ENCODE data around the gene ETV5.

The ETV5 gene

GRCh38 chr3:186095561-186096081, 13.3 kb downstream of the ETV5 start:
- Histone ChIP-seq H3K27ac (no peak overlapping the region), H3K36me3 (ENCODE audit: insufficient read depth) (no peaks in the 10 kb centered on the region), H2AFZ (ENCODE audit: low read depth) (no peak overlapping the region), H3K9ac (no peak overlapping the region), H3K4me2 (no peak overlapping the region), H3K4me3 (IDR thresholded peaks at IDR 0.05; ENCODE audit: insufficient read depth, low read depth, low read length) (no peak overlapping the region), H3K27me3 (ENCODE audit: insufficient read depth, low read depth) (no peaks in the 10 kb centered on the region), H3K79me2 (ENCODE audit: insufficient read depth, low read depth) (no peaks in the 10 kb centered on the region), H3K4me1 (ENCODE audit: low read depth, poor library complexity, severe bottlenecking) (peaks cover 6% of the 10 kb centered on the region), H4K20me1 (ENCODE audit: insufficient read depth) (no peaks in the 10 kb centered on the region)
- no peak for TF ChIP-seq CTCF (conservative IDR thresholded peaks at IDR 0.05; ENCODE audit: low read depth, low read length)

GRCh38 chr3:186094696-186095425, 14.0 kb downstream of the ETV5 start:
- no peak overlapping the region for H3K27ac ChIP-seq
- peaks cover 6% of the 10 kb centered on the region for H3K4me1 ChIP-seq (ENCODE audit: low read depth, poor library complexity, severe bottlenecking)
- no peak overlapping the region for H3K4me2 ChIP-seq
- H2AFZ ChIP-seq (ENCODE audit: low read depth): no peak overlapping the region
- no peak overlapping the region for H3K4me3 ChIP-seq (IDR thresholded peaks at IDR 0.05; ENCODE audit: insufficient read depth, low read depth, low read length)
- no peak for TF ChIP-seq CTCF (conservative IDR thresholded peaks at IDR 0.05; ENCODE audit: low read depth, low read length)
- no peak overlapping the region for H3K9ac ChIP-seq
- H3K27me3 ChIP-seq (ENCODE audit: insufficient read depth, low read depth): no peaks in the 10 kb centered on the region
- no peaks in the 10 kb centered on the region for H3K79me2 ChIP-seq (ENCODE audit: insufficient read depth, low read depth)
- no peaks in the 10 kb centered on the region for H4K20me1 ChIP-seq (ENCODE audit: insufficient read depth)
- H3K36me3 ChIP-seq (ENCODE audit: insufficient read depth): no peaks in the 10 kb centered on the region

GRCh38 chr3:186094271-186094670, 14.6 kb downstream of the ETV5 start:
- Histone ChIP-seq H4K20me1 (ENCODE audit: insufficient read depth) (no peaks in the 10 kb centered on the region), H3K4me2 (no peak overlapping the region), H3K9ac (no peak overlapping the region), H3K4me3 (IDR thresholded peaks at IDR 0.05; ENCODE audit: insufficient read depth, low read depth, low read length) (no peak overlapping the region), H3K79me2 (ENCODE audit: insufficient read depth, low read depth) (no peaks in the 10 kb centered on the region), H3K36me3 (ENCODE audit: insufficient read depth) (no peaks in the 10 kb centered on the region), H3K4me1 (ENCODE audit: low read depth, poor library complexity, severe bottlenecking) (peaks cover 6% of the 10 kb centered on the region), H3K27ac (no peak overlapping the region), H2AFZ (ENCODE audit: low read depth) (no peak overlapping the region), H3K27me3 (ENCODE audit: insufficient read depth, low read depth) (no peaks in the 10 kb centered on the region)
- no peak for TF ChIP-seq CTCF (conservative IDR thresholded peaks at IDR 0.05; ENCODE audit: low read depth, low read length)

GRCh38 chr3:186093271-186093900, 15.5 kb downstream of the ETV5 start:
- Histone ChIP-seq H3K79me2 (ENCODE audit: insufficient read depth, low read depth) (no peaks in the 10 kb centered on the region), H3K9ac (no peak overlapping the region), H4K20me1 (ENCODE audit: insufficient read depth) (no peaks in the 10 kb centered on the region), H3K27ac (no peak overlapping the region), H3K4me3 (IDR thresholded peaks at IDR 0.05; ENCODE audit: insufficient read depth, low read depth, low read length) (no peak overlapping the region), H3K4me1 (ENCODE audit: low read depth, poor library complexity, severe bottlenecking) (peaks cover 6% of the 10 kb centered on the region), H2AFZ (ENCODE audit: low read depth) (no peak overlapping the region), H3K27me3 (ENCODE audit: insufficient read depth, low read depth) (no peaks in the 10 kb centered on the region), H3K4me2 (no peak overlapping the region), H3K36me3 (ENCODE audit: insufficient read depth) (no peaks in the 10 kb centered on the region)
- TF ChIP-seq CTCF (conservative IDR thresholded peaks at IDR 0.05; ENCODE audit: low read depth, low read length): no peak
